Breast epithelium (tissue), 4 donors: ENCODE measurements around the gene SMG7. TPM values are rescaled to one million over a fixed set of nuclear protein-coding genes. Genes with fewer than 3 reads are reported as not detected.

Experiments
- DNase-seq, 2 donors: peaks; one replicate each; pipeline ENCODE4 v3.0.0-alpha.2; 2019; ENCODE audit warnings: low spot score in 2 of 2
- H3K27ac ChIP-seq, 2 donors: fragments of 200-600 bp; sonication (generic) in 1 of 2; one replicate each; pipeline ENCODE4 v1.5.1; 2016 to 2019; ENCODE audit warnings: mild to moderate bottlenecking in 1 of 2
- H3K27me3 ChIP-seq, 2 donors: fragments of 200-600 bp; sonication (generic) in 1 of 2; one replicate each; pipeline versions ENCODE4 v1.5.1 to v1.6.0; 2017 to 2019; ENCODE audit warnings: control low read depth in 1 of 2, mild to moderate bottlenecking in 1 of 2
- H3K36me3 ChIP-seq: fragments of 200-600 bp; one replicate; pipeline ENCODE4 v1.5.1; 2019
- H3K4me1 ChIP-seq, 2 donors: fragments of 200-600 bp; sonication (generic); one replicate each; pipeline ENCODE4 v1.5.1; 2016 to 2019; ENCODE audit warnings: control low read depth in 1 of 2
- H3K4me3 ChIP-seq, 3 donors: fragments of 200-600 bp; sonication (generic); 1 replicate in 2 of 3; 2 replicates in 1 of 3; pipeline ENCODE4 v1.5.1; 2016 to 2019; ENCODE audit warnings: mild to moderate bottlenecking in 3 of 3, moderate library complexity in 2 of 3
- H3K9me3 ChIP-seq, 2 donors: fragments of 200-600 bp; sonication (generic) in 1 of 2; one replicate each; pipeline ENCODE4 v1.5.1; 2016 to 2019; ENCODE audit warnings: control low read depth in 1 of 2
- CTCF ChIP-seq, 3 donors: fragments of 450-650 bp; IDR thresholded peaks; one replicate each; pipeline ENCODE4 v1.5.1; 2016 to 2017; ENCODE audit warnings: antibody characterized with exemption in 3 of 3, mild to moderate bottlenecking in 3 of 3, moderate library complexity in 3 of 3
- POLR2A ChIP-seq: fragments of 450-650 bp; IDR thresholded peaks from one replicate; pipeline ENCODE4 v1.6.1; 2016; ENCODE audit warnings: antibody characterized with exemption, mild to moderate bottlenecking, moderate library complexity
- POLR2AphosphoS5 ChIP-seq, 3 donors: sonication (generic); formaldehyde crosslinking; IDR thresholded peaks; one replicate each; pipeline ENCODE4 v1.6.1; 2017; ENCODE audit warnings: antibody characterized with exemption in 3 of 3
- intact Hi-C: fragments of 100-400 bp; cut with DNase I; formaldehyde crosslinking; loops from one replicate; pipeline ENCODE4 v1.15.1; 2023; ENCODE audit warnings: low total_unique reads
- total RNA-seq, 3 donors: library from RNA; depleted of rRNA; stranded (reverse); fragments of >200 nt; gene quantifications; one replicate each; pipeline ENCODE4 v1.1.0, GENCODE V29; 2016

The SMG7 gene
- total RNA-seq, 3 donors from 2014 or later, result 34.6 to 46.5 (median 43.3) TPM

- Histone ChIP-seq H3K27me3 (no peaks in the 10 kb centered on the region), H3K4me3 (no peak overlapping the region), H3K27ac (no peak overlapping the region), H3K4me1 (no peaks in the 10 kb centered on the region), H3K36me3 (no peaks in the 10 kb centered on the region), H3K9me3 (no peaks in the 10 kb centered on the region)
- DNase-seq, result no peak
- no peak for TF ChIP-seq POLR2AphosphoS5 (IDR thresholded peaks at IDR 0.05)
- no peak for TF ChIP-seq CTCF (IDR thresholded peaks at IDR 0.05)
- no peak for TF ChIP-seq POLR2A
- intact Hi-C loops, result no loop called here
Measured at GRCh38 chr1:183493540-183494245, 21.4 kb downstream of the SMG7 start.

GRCh38 chr1:183495420-183495819 lies 23.1 kb downstream of the SMG7 start:
- TF ChIP-seq POLR2AphosphoS5 (IDR thresholded peaks at IDR 0.05) (no peak), POLR2A (no peak), CTCF (IDR thresholded peaks at IDR 0.05) (no peak)
- Histone ChIP-seq H3K4me3 (no peak overlapping the region), H3K27ac (no peak overlapping the region), H3K27me3 (no peaks in the 10 kb centered on the region), H3K4me1 (no peaks in the 10 kb centered on the region), H3K36me3 (no peaks in the 10 kb centered on the region), H3K9me3 (no peaks in the 10 kb centered on the region)
- intact Hi-C loops, result no loop called here
- DNase-seq, result no peak

- intact Hi-C loops, result no loop called here
Measured at GRCh38 chr1:183497218-183497617, 24.9 kb downstream of the SMG7 start.

GRCh38 chr1:183498342-183498991 lies 26.2 kb downstream of the SMG7 start:
- H3K27me3 ChIP-seq, result no peaks in the 10 kb centered on the region
- H3K36me3 ChIP-seq, result no peaks in the 10 kb centered on the region
- H3K9me3 ChIP-seq, result no peaks in the 10 kb centered on the region
- no peaks in the 10 kb centered on the region for H3K4me1 ChIP-seq
- no peak for DNase-seq
- intact Hi-C loops, result no loop called here
- no peak overlapping the region for H3K4me3 ChIP-seq
- H3K27ac ChIP-seq, result no peak overlapping the region
- TF ChIP-seq POLR2AphosphoS5 (IDR thresholded peaks at IDR 0.05) (no peak), CTCF (IDR thresholded peaks at IDR 0.05) (no peak), POLR2A (no peak)

More at GRCh38 chr1:183497218-183497617, 24.9 kb downstream of the SMG7 start:
- Histone ChIP-seq H3K9me3 (no peaks in the 10 kb centered on the region), H3K36me3 (no peaks in the 10 kb centered on the region), H3K27me3 (no peaks in the 10 kb centered on the region), H3K4me1 (no peaks in the 10 kb centered on the region), H3K27ac (no peak overlapping the region), H3K4me3 (no peak overlapping the region)
- DNase-seq, result no peak
- TF ChIP-seq POLR2A, result no peak
- no peak for TF ChIP-seq POLR2AphosphoS5 (IDR thresholded peaks at IDR 0.05)
- no peak for TF ChIP-seq CTCF (IDR thresholded peaks at IDR 0.05)

- TF ChIP-seq POLR2AphosphoS5 (IDR thresholded peaks at IDR 0.05) (no peak), CTCF (IDR thresholded peaks at IDR 0.05) (no peak), POLR2A (no peak)
- H3K27ac ChIP-seq, result no peak overlapping the region
- H3K36me3 ChIP-seq, result no peaks in the 10 kb centered on the region
- DNase-seq, result no peak
- no peaks in the 10 kb centered on the region for H3K27me3 ChIP-seq
- H3K4me3 ChIP-seq, result no peak overlapping the region
- intact Hi-C loops, result no loop called here
- no peaks in the 10 kb centered on the region for H3K4me1 ChIP-seq
- no peaks in the 10 kb centered on the region for H3K9me3 ChIP-seq
Measured at GRCh38 chr1:183505454-183506089, 33.3 kb downstream of the SMG7 start.
